Smooth muscle cell of the coronary artery (primary cell): ENCODE data around the gene PTCHD4. TPM values are rescaled to one million over a fixed set of nuclear protein-coding genes. Genes with fewer than 3 reads are reported as not detected.

Source experiments
- total RNA-seq: library from RNA; depleted of rRNA; stranded (reverse); fragments of >200 nt; gene quantifications from 2 replicates; pipeline ENCODE4 v1.2.3, GENCODE V29; 2014; ENCODE audit warnings: low replicate concordance

The PTCHD4 gene
- 3.5 and 9.8 TPM in 2 replicates for total RNA-seq

GRCh38 chr6:48111143-48111506, at the start of gene PTCHD4:
PTCHD4 (minus strand) TSS chr6:48111197; CDS start chr6:48068957, 42,240 bp downstream.

